ENCODE data around the gene CCDC82.
"Not testable (repeated sequence)": the region's sequence is repeated elsewhere in the genome, so short reads cannot be mapped to it uniquely, and the experiment has no call there.

DNA sequence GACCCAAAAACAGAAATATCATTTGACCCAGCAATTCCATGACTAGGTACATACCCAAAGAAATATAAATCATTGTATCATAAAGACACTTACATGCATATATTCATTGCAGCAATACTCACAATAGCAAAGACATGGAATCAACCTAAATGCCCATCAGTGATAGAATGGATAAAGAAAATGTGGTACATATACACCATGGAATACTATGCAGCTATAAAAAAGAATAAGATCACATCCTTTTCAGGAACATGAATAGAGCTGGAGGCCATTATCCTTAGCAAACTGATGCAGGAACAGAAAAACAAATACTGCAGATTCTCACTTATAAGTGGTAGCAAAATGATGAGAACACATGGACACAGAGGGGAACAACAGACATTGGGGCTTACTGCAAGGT lies 42.9 kb upstream of the CCDC82 start:
- TF ChIP-seq CTCF, POLR2A (IDR thresholded peaks at IDR 0.05): not testable (repeated sequence)

Measured in prostate gland (tissue), 2 donors.